ENCODE results near the gene FAM117B.

DNA sequence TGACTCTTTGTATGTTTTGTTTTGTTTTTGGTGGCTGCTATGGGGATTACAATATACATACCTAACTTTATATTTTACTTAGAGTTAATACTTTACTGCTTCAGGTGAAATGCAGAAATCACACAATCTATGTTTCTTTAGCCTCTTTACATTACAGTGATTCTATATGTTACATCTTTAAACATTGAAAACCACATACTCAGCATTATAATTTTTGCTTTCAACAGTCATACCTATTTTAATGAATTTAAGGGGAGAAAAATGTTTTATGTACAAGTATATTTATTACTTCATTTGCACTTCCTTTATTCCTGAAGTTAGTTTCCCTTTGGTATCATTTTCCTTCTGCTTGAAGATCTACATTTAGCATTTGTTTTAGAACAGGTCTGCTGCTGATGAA lies 23.1 kb downstream of the FAM117B start:
- TF ChIP-seq POLR2A (IDR thresholded peaks at IDR 0.05; ENCODE audit: low read length) (no peak), GATA1 (IDR thresholded peaks at IDR 0.05; ENCODE audit: low read depth, low read length) (no peak)
